Cardiac fibroblast (primary cell): Measurements from ENCODE around the gene ADH7.

Experiments used
- DNase-seq, 2 donors: peaks; one replicate each; pipeline versions ENCODE4 v3.0.0 to v3.0.0-alpha.2; 2010; ENCODE audit warnings: low read depth in 2 of 2
- H3K4me3 ChIP-seq, 2 donors: replicated peaks in 1 of 2; 1 replicate in 1 of 2; 2 replicates in 1 of 2; pipeline ENCODE4 v1.5.1; 2011; ENCODE audit warnings: low read depth in 2 of 2, low read length in 2 of 2, mild to moderate bottlenecking in 2 of 2, moderate library complexity in 1 of 2
- TF ChIP-seq, protein P1 (sequence below): IDR thresholded peaks from one replicate; pipeline ENCODE4 v1.5.1; 2011; ENCODE audit warnings: low read depth, mild to moderate bottlenecking, low read length, inconsistent platforms

The ADH7 gene

DNA sequence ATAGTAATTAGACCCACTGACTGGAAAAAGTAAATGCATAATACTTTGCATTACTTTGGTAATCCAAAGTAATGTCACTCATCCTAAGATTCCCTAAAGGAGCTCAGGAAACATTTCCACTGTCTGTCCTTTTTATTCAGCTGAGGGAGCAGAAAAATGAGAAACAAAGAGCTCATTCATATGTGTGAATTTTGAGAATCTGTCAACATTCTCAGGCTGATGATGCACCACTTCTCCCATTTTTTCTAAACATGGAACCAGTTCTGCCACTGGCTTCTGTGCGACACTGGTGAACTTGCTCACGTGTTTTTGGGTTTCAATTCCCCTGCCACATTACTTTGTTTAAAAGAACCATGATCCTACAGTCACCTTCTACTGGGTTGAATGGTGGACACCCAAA lies 28.4 kb upstream of the ADH7 start:
- DNase-seq, result no peak
- TF ChIP-seq, protein P1, sequence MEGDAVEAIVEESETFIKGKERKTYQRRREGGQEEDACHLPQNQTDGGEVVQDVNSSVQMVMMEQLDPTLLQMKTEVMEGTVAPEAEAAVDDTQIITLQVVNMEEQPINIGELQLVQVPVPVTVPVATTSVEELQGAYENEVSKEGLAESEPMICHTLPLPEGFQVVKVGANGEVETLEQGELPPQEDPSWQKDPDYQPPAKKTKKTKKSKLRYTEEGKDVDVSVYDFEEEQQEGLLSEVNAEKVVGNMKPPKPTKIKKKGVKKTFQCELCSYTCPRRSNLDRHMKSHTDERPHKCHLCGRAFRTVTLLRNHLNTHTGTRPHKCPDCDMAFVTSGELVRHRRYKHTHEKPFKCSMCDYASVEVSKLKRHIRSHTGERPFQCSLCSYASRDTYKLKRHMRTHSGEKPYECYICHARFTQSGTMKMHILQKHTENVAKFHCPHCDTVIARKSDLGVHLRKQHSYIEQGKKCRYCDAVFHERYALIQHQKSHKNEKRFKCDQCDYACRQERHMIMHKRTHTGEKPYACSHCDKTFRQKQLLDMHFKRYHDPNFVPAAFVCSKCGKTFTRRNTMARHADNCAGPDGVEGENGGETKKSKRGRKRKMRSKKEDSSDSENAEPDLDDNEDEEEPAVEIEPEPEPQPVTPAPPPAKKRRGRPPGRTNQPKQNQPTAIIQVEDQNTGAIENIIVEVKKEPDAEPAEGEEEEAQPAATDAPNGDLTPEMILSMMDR, result no peak
- H3K4me3 ChIP-seq, result no peak overlapping the region

DNA sequence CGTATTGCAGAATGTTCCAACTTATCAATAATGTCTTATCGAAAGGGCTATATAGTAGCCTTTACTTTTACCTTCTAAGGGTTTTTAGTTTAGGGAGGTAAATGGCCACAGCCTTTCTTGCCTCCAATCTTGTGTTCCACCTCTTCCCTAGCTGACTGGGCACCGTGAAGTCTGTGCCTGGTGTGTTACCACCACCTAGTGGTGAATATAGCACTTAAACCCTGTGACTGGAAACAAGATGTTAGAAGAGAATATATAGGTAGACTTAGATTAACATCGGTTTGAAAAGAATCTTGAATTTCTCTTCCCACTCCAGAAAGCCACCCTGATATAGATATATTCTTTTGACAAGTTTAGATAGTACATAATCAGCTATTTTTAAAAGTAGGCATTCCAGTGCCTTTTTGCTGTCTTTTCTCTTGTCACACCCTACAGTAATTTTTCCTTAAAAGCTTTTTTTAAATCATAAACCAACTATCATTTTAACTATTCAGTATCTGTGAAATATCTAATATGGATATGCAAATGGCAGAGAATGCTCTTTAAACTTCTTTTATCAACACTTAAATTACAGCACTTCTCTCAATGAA lies 27.8 kb upstream of the ADH7 start:
- TF ChIP-seq, protein P1, result peak; percentile 80
- no peak overlapping the region for H3K4me3 ChIP-seq
- DNase-seq, result peak; percentile 82 to 83

DNA sequence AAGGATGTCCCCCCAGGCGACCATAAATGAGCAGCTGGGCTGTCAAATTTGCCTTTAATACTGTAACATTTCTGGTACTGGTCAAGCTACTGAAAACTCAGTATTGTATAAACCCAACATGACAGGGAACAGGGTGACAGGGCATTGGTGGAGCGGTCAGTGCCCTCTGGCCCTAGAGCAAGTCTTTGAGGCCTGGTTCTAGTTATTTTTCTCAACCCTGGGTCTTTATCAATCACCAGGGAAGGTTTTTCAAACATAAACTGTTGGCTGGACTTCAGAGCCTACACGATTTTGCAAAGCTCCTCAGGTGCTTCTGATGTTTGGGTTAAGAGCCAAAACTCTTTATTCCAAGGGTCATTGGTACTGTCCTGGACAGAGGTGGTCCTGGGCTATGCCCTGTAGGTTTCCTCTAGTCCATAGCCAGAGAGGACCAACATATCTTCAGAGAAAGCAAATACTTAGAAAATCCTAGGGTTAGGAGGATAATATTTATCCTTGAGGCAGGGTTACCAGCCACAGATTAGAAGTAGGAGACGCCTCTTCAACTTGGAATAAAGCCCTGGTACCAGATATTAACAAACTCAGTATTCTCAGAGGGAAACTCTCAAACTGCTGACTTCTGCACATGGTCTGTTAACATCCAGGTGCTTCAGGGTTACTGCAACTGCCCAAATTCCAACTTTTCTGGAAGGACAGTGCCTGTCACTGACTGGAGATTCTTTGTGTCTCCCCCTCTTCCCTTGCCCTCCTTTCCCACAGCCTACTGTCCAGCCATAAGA lies 26.7 kb upstream of the ADH7 start:
- DNase-seq, result no peak
- TF ChIP-seq, protein P1, result no peak
- no peak overlapping the region for H3K4me3 ChIP-seq

DNA sequence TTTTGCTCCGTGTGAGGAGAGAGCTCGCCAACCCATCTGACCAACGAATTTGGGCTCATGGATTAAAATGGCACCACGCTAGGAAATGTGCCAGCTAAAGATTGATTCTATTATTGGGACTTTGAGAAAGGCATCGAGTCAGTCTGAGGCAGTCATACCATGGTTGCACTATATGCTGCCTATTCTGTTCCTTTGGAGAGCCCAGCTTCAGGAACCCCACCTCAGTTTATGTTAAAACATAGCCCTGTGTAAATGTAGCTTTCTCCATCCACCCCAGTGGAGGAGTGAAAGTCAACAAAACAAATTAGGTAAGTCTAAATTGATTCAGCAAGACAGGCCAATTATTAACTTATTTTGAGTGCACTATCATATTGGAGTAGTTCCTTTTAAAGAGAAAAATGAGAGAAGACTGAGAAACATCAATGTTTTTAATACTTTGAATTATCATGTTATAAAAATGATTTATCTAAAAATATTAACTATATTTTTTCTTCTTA lies 24.5 kb upstream of the ADH7 start:
- TF ChIP-seq, protein P1, result no peak
- H3K4me3 ChIP-seq, result no peak overlapping the region
- no peak for DNase-seq

DNA sequence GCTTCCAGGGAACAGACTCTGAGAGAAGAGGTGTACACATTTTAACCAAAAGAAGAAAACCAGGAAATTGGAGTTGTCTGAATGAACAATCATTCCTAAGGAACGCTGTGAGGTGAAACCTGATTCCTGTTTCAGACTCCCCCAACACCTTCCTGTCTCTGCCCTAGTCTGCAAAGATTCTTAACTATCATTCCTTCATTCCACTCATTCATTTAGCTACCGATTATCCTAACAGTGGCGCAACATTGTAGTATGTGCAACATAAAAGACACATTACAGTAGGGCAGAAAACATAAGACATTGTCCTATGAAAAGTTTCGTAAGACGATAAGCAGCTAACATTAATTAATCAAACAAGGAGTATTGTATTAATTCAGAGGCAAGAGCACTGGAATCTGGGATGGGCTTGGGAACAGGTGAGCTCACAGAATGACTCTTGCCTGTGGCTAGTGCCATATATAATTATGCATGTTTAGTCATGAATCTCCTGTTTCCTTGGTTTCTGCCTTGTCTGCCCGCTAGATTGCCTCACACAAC lies 23.8 kb upstream of the ADH7 start:
- no peak for DNase-seq
- no peak overlapping the region for H3K4me3 ChIP-seq
- TF ChIP-seq, protein P1, result no peak

DNA sequence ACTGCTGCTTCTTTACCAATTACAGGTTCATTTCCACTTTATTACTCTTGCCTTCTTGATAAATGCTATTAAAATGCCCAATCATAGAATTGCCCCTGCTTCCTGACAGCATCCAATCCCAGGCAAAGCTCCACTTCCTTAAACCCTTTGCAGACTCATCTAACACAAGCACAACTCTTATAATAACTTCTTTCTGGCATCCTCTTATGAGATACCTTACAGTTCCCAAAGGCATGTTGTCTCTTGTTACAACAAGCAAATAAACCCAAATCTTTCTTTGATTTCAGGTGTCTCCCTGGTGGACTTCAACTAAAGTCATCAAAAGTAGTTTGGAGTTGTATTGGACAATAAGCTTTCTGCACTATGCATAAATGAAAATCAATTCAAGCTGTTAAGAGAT lies 22.5 kb upstream of the ADH7 start:
- no peak for DNase-seq
- TF ChIP-seq, protein P1, result no peak
- H3K4me3 ChIP-seq, result no peak overlapping the region
